ENCODE results near the gene AUP1. TPM values are rescaled to one million over a fixed set of nuclear protein-coding genes. Genes with fewer than 3 reads are reported as not detected.

The AUP1 gene
- total and polyA plus RNA-seq, 8 donors: 74.4 to 244 (median 167) TPM

- peak in 1 of 2 donors; percentile 33 for DNase-seq
- Histone ChIP-seq H3K4me3 (no peak overlapping the region), H3K27ac (peak overlapping the region in 2 of 5 donors; percentile 10 to 60), H3K4me1 (peaks cover 0 to 15% (median 0%) of the 10 kb centered on the region in 4 donors), H3K27me3 (no peaks in the 10 kb centered on the region), H3K9me3 (no peaks in the 10 kb centered on the region), H3K36me3 (no peaks in the 10 kb centered on the region)
- 26 to 57% (median 38%) methylated on average over 1 of the region's 1 CpG for WGBS, 5 donors
- TF ChIP-seq POLR2A (IDR thresholded peaks at IDR 0.05): no peak
- TF ChIP-seq EP300 (IDR thresholded peaks at IDR 0.05): no peak
- no peak for TF ChIP-seq CTCF (IDR thresholded peaks at IDR 0.05)
- TF ChIP-seq POLR2AphosphoS5 (IDR thresholded peaks at IDR 0.05): peak in 1 of 3 donors; percentile 32
- intact Hi-C loops (cut with DNase I; ENCODE audit: low total_unique reads): no loop called here
These were observed 47.3 kb upstream of the AUP1 start for GRCh38 chr2:74576863-74577229.

- intact Hi-C loops (cut with DNase I; ENCODE audit: low total_unique reads): no loop called here
- 79 to 92% (median 87%) methylated on average over 7 of the region's 7 CpGs for WGBS, 5 donors
These were observed 46.8 kb upstream of the AUP1 start for GRCh38 chr2:74576211-74576862.

GRCh38 chr2:74575320-74575719 is 45.8 kb upstream of the AUP1 start:
- H3K9me3 ChIP-seq: no peaks in the 10 kb centered on the region
- peaks cover 0 to 15% (median 0%) of the 10 kb centered on the region in 4 donors for H3K4me1 ChIP-seq
- intact Hi-C loops (cut with DNase I; ENCODE audit: low total_unique reads): no loop called here
- no peaks in the 10 kb centered on the region for H3K27me3 ChIP-seq
- TF ChIP-seq EP300 (IDR thresholded peaks at IDR 0.05) (no peak), POLR2AphosphoS5 (IDR thresholded peaks at IDR 0.05) (no peak), CTCF (IDR thresholded peaks at IDR 0.05) (no peak), POLR2A (IDR thresholded peaks at IDR 0.05) (no peak)
- no peak for DNase-seq
- 90 to 94% (median 91%) methylated on average over 4 of the region's 4 CpGs for WGBS, 5 donors
- H3K4me3 ChIP-seq: no peak overlapping the region
- no peak overlapping the region for H3K27ac ChIP-seq
- H3K36me3 ChIP-seq: no peaks in the 10 kb centered on the region

More at GRCh38 chr2:74576211-74576862, 46.8 kb upstream of the AUP1 start:
- H3K27ac ChIP-seq: peak overlapping the region in 1 of 5 donors; percentile 60
- TF ChIP-seq POLR2A (IDR thresholded peaks at IDR 0.05) (no peak), CTCF (IDR thresholded peaks at IDR 0.05) (no peak), POLR2AphosphoS5 (IDR thresholded peaks at IDR 0.05) (no peak), EP300 (IDR thresholded peaks at IDR 0.05) (no peak)
- no peaks in the 10 kb centered on the region for H3K27me3 ChIP-seq
- no peaks in the 10 kb centered on the region for H3K36me3 ChIP-seq
- no peak for DNase-seq
- peaks cover 0 to 15% (median 0%) of the 10 kb centered on the region in 4 donors for H3K4me1 ChIP-seq
- H3K9me3 ChIP-seq: no peaks in the 10 kb centered on the region
- no peak overlapping the region for H3K4me3 ChIP-seq

GRCh38 chr2:74573747-74574562 is 44.4 kb upstream of the AUP1 start:
- Histone ChIP-seq H3K36me3 (no peaks in the 10 kb centered on the region), H3K4me1 (peaks cover 0 to 15% (median 0%) of the 10 kb centered on the region in 4 donors), H3K27me3 (no peaks in the 10 kb centered on the region), H3K9me3 (no peaks in the 10 kb centered on the region), H3K4me3 (no peak overlapping the region), H3K27ac (peak overlapping the region in 1 of 5 donors; percentile 5)
- TF ChIP-seq POLR2A (IDR thresholded peaks at IDR 0.05) (no peak), POLR2AphosphoS5 (IDR thresholded peaks at IDR 0.05) (no peak), CTCF (IDR thresholded peaks at IDR 0.05) (no peak), EP300 (IDR thresholded peaks at IDR 0.05) (no peak)
- WGBS, 5 donors: 48 to 68% (median 65%) methylated on average over 7 of the region's 7 CpGs
- peak in 1 of 2 donors; percentile 40 for DNase-seq
- intact Hi-C loops (cut with DNase I; ENCODE audit: low total_unique reads): no loop called here

Data from stomach (tissue), 9 donors.